Stimulated activated naive CD8-positive, alpha-beta T cell treated with anti-CD3 and anti-CD28 coated beads, Interleukin-15, amount 100 ng/mL, for 72 hours (primary cell): ENCODE measurements around the gene MAGI1.

Source experiments
- ATAC-seq: fragments of 150-1000 bp; cut with Tn5 transposase; 2 replicates; pipeline ENCODE4 v1.10.0; 2021; ENCODE audit warnings: mild to moderate bottlenecking, moderate library complexity
- DNase-seq, 2 donors: peaks; one replicate each; pipeline ENCODE4 v3.0.0; 2021 to 2022
- H3K27ac Mint-ChIP-seq, 2 donors: one replicate each; pipeline ENCODE4 v1.8.0; 2022; ENCODE audit warnings: mild to moderate bottlenecking in 2 of 2, mixed read lengths in 2 of 2, moderate library complexity in 2 of 2
- H3K27me3 Mint-ChIP-seq: one replicate; pipeline ENCODE4 v1.8.0; 2022; ENCODE audit warnings: mixed read lengths
- H3K4me1 Mint-ChIP-seq: one replicate; pipeline ENCODE4 v1.8.0; 2022; ENCODE audit warnings: mild to moderate bottlenecking, mixed read lengths
- H3K4me3 Mint-ChIP-seq, 2 donors: one replicate each; pipeline ENCODE4 v1.8.0; 2022; ENCODE audit warnings: mild to moderate bottlenecking in 2 of 2, mixed read lengths in 2 of 2, moderate library complexity in 1 of 2
- H3K9me3 Mint-ChIP-seq, 2 donors: one replicate each; pipeline ENCODE4 v1.8.0; 2022; ENCODE audit warnings: mixed read lengths in 2 of 2

The MAGI1 gene

GRCh38 chr3:65492249-65492648, 546.5 kb downstream of the MAGI1 start:
- no peak overlapping the region for H3K4me3 Mint-ChIP-seq
- no peak overlapping the region for H3K27ac Mint-ChIP-seq
- no peaks in the 10 kb centered on the region for H3K4me1 Mint-ChIP-seq
- ATAC-seq, result no peak
- no peaks in the 10 kb centered on the region for H3K27me3 Mint-ChIP-seq
- peaks cover 0 to 6% of the 10 kb centered on the region in 2 donors for H3K9me3 Mint-ChIP-seq
- no peak for DNase-seq

GRCh38 chr3:65490114-65490513, 548.6 kb downstream of the MAGI1 start:
- no peak overlapping the region for H3K27ac Mint-ChIP-seq
- no peaks in the 10 kb centered on the region for H3K27me3 Mint-ChIP-seq
- no peak for DNase-seq
- H3K9me3 Mint-ChIP-seq, result peaks cover 2 to 5% of the 10 kb centered on the region in 2 donors
- no peaks in the 10 kb centered on the region for H3K4me1 Mint-ChIP-seq
- ATAC-seq, result no peak
- no peak overlapping the region for H3K4me3 Mint-ChIP-seq

- no peaks in the 10 kb centered on the region for H3K4me1 Mint-ChIP-seq
- ATAC-seq (no peak), DNase-seq (no peak)
- H3K27me3 Mint-ChIP-seq, result no peaks in the 10 kb centered on the region
- H3K27ac Mint-ChIP-seq, result no peak overlapping the region
- peaks cover 5 to 13% of the 10 kb centered on the region in 2 donors for H3K9me3 Mint-ChIP-seq
- no peak overlapping the region for H3K4me3 Mint-ChIP-seq
Measured at GRCh38 chr3:65489253-65489652, 549.5 kb downstream of the MAGI1 start.

- ATAC-seq, result no peak
- DNase-seq, result no peak
- Mint-ChIP-seq H3K4me1 (no peaks in the 10 kb centered on the region), H3K27ac (no peak overlapping the region), H3K9me3 (peaks cover 5 to 13% of the 10 kb centered on the region in 2 donors), H3K27me3 (no peaks in the 10 kb centered on the region), H3K4me3 (no peak overlapping the region)
Measured at GRCh38 chr3:65485826-65486469, 552.8 kb downstream of the MAGI1 start.

GRCh38 chr3:65484964-65485363, 553.8 kb downstream of the MAGI1 start:
- H3K4me1 Mint-ChIP-seq, result no peaks in the 10 kb centered on the region
- ATAC-seq, result no peak
- H3K27me3 Mint-ChIP-seq, result no peaks in the 10 kb centered on the region
- no peak overlapping the region for H3K27ac Mint-ChIP-seq
- peaks cover 5 to 13% of the 10 kb centered on the region in 2 donors for H3K9me3 Mint-ChIP-seq
- no peak overlapping the region for H3K4me3 Mint-ChIP-seq
- no peak for DNase-seq

GRCh38 chr3:65483480-65483879, 555.2 kb downstream of the MAGI1 start:
- Mint-ChIP-seq H3K4me1 (no peaks in the 10 kb centered on the region), H3K27ac (no peak overlapping the region), H3K4me3 (no peak overlapping the region), H3K27me3 (no peaks in the 10 kb centered on the region), H3K9me3 (peaks cover 5 to 13% of the 10 kb centered on the region in 2 donors)
- DNase-seq, result no peak
- ATAC-seq, result no peak

- DNase-seq (no peak), ATAC-seq (no peak)
- H3K4me1 Mint-ChIP-seq, result no peaks in the 10 kb centered on the region
- peaks cover 5 to 13% of the 10 kb centered on the region in 2 donors for H3K9me3 Mint-ChIP-seq
- no peak overlapping the region for H3K27ac Mint-ChIP-seq
- H3K4me3 Mint-ChIP-seq, result no peak overlapping the region
- no peaks in the 10 kb centered on the region for H3K27me3 Mint-ChIP-seq
Measured at GRCh38 chr3:65483011-65483410, 555.7 kb downstream of the MAGI1 start.

GRCh38 chr3:65481085-65481484, 557.6 kb downstream of the MAGI1 start:
- Mint-ChIP-seq H3K27me3 (no peaks in the 10 kb centered on the region), H3K9me3 (peaks cover 5 to 8% of the 10 kb centered on the region in 2 donors), H3K27ac (no peak overlapping the region), H3K4me1 (no peaks in the 10 kb centered on the region), H3K4me3 (no peak overlapping the region)
- no peak for ATAC-seq
- no peak for DNase-seq

GRCh38 chr3:65479990-65480389, 558.7 kb downstream of the MAGI1 start:
- no peak for DNase-seq
- Mint-ChIP-seq H3K27me3 (no peaks in the 10 kb centered on the region), H3K27ac (no peak overlapping the region), H3K4me3 (no peak overlapping the region), H3K9me3 (peaks cover 2 to 7% of the 10 kb centered on the region in 2 donors), H3K4me1 (no peaks in the 10 kb centered on the region)
- no peak for ATAC-seq

- DNase-seq, result no peak
- H3K27ac Mint-ChIP-seq, result no peak overlapping the region
- no peaks in the 10 kb centered on the region for H3K4me1 Mint-ChIP-seq
- H3K9me3 Mint-ChIP-seq, result no peaks in the 10 kb centered on the region
- ATAC-seq, result no peak
- no peak overlapping the region for H3K4me3 Mint-ChIP-seq
- no peaks in the 10 kb centered on the region for H3K27me3 Mint-ChIP-seq
Measured at GRCh38 chr3:65478551-65479500, 559.9 kb downstream of the MAGI1 start.

- H3K4me1 Mint-ChIP-seq, result no peaks in the 10 kb centered on the region
- H3K27me3 Mint-ChIP-seq, result no peaks in the 10 kb centered on the region
- no peak for ATAC-seq
- no peak for DNase-seq
- H3K27ac Mint-ChIP-seq, result no peak overlapping the region
- H3K9me3 Mint-ChIP-seq, result no peaks in the 10 kb centered on the region
- H3K4me3 Mint-ChIP-seq, result no peak overlapping the region
Measured at GRCh38 chr3:65473736-65474135, 565.0 kb downstream of the MAGI1 start.

GRCh38 chr3:65472501-65472900, 566.2 kb downstream of the MAGI1 start:
- no peak for DNase-seq

GRCh38 chr3:65466300-65466988, 572.3 kb downstream of the MAGI1 start:
- ATAC-seq (no peak), DNase-seq (no peak)
- Mint-ChIP-seq H3K27me3 (no peaks in the 10 kb centered on the region), H3K9me3 (peaks cover 4 to 9% of the 10 kb centered on the region in 2 donors), H3K4me3 (no peak overlapping the region), H3K27ac (no peak overlapping the region), H3K4me1 (no peaks in the 10 kb centered on the region)

More at GRCh38 chr3:65472501-65472900, 566.2 kb downstream of the MAGI1 start:
- peaks cover 0 to 4% of the 10 kb centered on the region in 2 donors for H3K9me3 Mint-ChIP-seq
- ATAC-seq, result no peak
- H3K4me3 Mint-ChIP-seq, result no peak overlapping the region
- no peaks in the 10 kb centered on the region for H3K4me1 Mint-ChIP-seq
- no peaks in the 10 kb centered on the region for H3K27me3 Mint-ChIP-seq
- H3K27ac Mint-ChIP-seq, result no peak overlapping the region

GRCh38 chr3:65449841-65450428, 588.8 kb downstream of the MAGI1 start:
- Mint-ChIP-seq H3K9me3 (peaks cover 7 to 12% of the 10 kb centered on the region in 2 donors), H3K4me1 (no peaks in the 10 kb centered on the region), H3K4me3 (no peak overlapping the region), H3K27me3 (no peaks in the 10 kb centered on the region), H3K27ac (no peak overlapping the region)
- ATAC-seq (no peak), DNase-seq (no peak)

GRCh38 chr3:65448120-65448519, 590.6 kb downstream of the MAGI1 start:
- H3K4me3 Mint-ChIP-seq, result no peak overlapping the region
- DNase-seq (no peak), ATAC-seq (no peak)
- no peaks in the 10 kb centered on the region for H3K27me3 Mint-ChIP-seq
- H3K27ac Mint-ChIP-seq, result no peak overlapping the region
- no peaks in the 10 kb centered on the region for H3K4me1 Mint-ChIP-seq
- peaks cover 4 to 10% of the 10 kb centered on the region in 2 donors for H3K9me3 Mint-ChIP-seq
